Measurements from ENCODE around the gene AKNAD1. TPM values are rescaled to one million over a fixed set of nuclear protein-coding genes. Genes with fewer than 3 reads are reported as not detected.

The AKNAD1 gene
- total RNA-seq, result not detected
- polyA plus RNA-seq, result not detected

GRCh38 chr1:108856994-108857393 lies at the start of gene AKNAD1:
Gene AKNAD1, minus strand, starts transcription at chr1:108857094. Its CDS starts 4,430 bp downstream, at chr1:108852664.
- DNase-seq, result no peak
- Mint-ChIP-seq H3K4me1 (peaks cover 2 to 7% (median 6%) of the 10 kb centered on the region in 4 donors), H3K27ac (no peak within 1 kb of the TSS), H3K9me3 (peaks cover 0 to 2% (median 0%) of the 10 kb centered on the region in 8 donors), H3K27me3 (peaks cover 10 to 20% of the 10 kb centered on the region in 2 donors), H3K36me3 (no peaks in the 10 kb centered on the region), H3K4me3 (peak within 1 kb of the TSS in 1 of 8 donors; percentile 0)
- H3K4me3 ChIP-seq (ENCODE audit: low read length in 2 of 2), result no peak within 1 kb of the TSS
- H3K27ac ChIP-seq (ENCODE audit: low read depth, low read length), result no peak within 1 kb of the TSS
- H3K27me3 ChIP-seq (ENCODE audit: insufficient read depth, low read length), result no peaks in the 10 kb centered on the region
- H3K4me1 ChIP-seq (ENCODE audit: insufficient read depth, low read length), result peaks cover 7% of the 10 kb centered on the region
- no peaks in the 10 kb centered on the region for H3K9me3 ChIP-seq (ENCODE audit: control insufficient read depth in 1 of 2, low read length in 2 of 2)
- ChIA-PET POLR2A (ENCODE audit: partially characterized antibody) (no interaction called here), CTCF (ENCODE audit: partially characterized antibody) (interaction anchor here (1.6 kb wide), 1 partner anchor 28 kb away, joined by 7 read pairs; no protein-coding TSS in a partner anchor)
- intact Hi-C loops (cut with micrococcal nuclease), result no loop called here
- no peaks in the 10 kb centered on the region for H3K36me3 ChIP-seq (ENCODE audit: insufficient read depth, low read length)

- H3K9me3 ChIP-seq (ENCODE audit: control insufficient read depth in 1 of 2, low read length in 2 of 2), result no peaks in the 10 kb centered on the region
- H3K4me3 Mint-ChIP-seq, result no peak overlapping the region
- no peak overlapping the region for H3K4me3 ChIP-seq (ENCODE audit: low read length in 2 of 2)
- H3K27ac Mint-ChIP-seq, result no peak overlapping the region
- peaks cover 0 to 1% (median 0%) of the 10 kb centered on the region in 4 donors for H3K4me1 Mint-ChIP-seq
- no peaks in the 10 kb centered on the region for H3K4me1 ChIP-seq (ENCODE audit: insufficient read depth, low read length)
- CTCF ChIA-PET (ENCODE audit: partially characterized antibody), result interaction anchor here (0.7 to 1.6 kb wide), 4 partner anchors 66 to 209 kb away, joined by 3 to 7 read pairs (median 4); partner anchors contain the start of gene PRPF38B
- no peaks in the 10 kb centered on the region for H3K9me3 Mint-ChIP-seq
- POLR2A ChIA-PET (ENCODE audit: partially characterized antibody), result no interaction called here
- H3K27me3 ChIP-seq (ENCODE audit: insufficient read depth, low read length), result no peaks in the 10 kb centered on the region
- no peaks in the 10 kb centered on the region for H3K27me3 Mint-ChIP-seq
- no peak for DNase-seq
- no peaks in the 10 kb centered on the region for H3K36me3 ChIP-seq (ENCODE audit: insufficient read depth, low read length)
- H3K36me3 Mint-ChIP-seq, result no peaks in the 10 kb centered on the region
- intact Hi-C loops (cut with micrococcal nuclease), result no loop called here
- H3K27ac ChIP-seq (ENCODE audit: low read depth, low read length), result no peak overlapping the region
Measured at GRCh38 chr1:108901106-108901505, 44.2 kb upstream of the AKNAD1 start.

- no peak overlapping the region for H3K4me3 ChIP-seq (ENCODE audit: low read length in 2 of 2)
- no peak overlapping the region for H3K27ac ChIP-seq (ENCODE audit: low read depth, low read length)
- H3K36me3 ChIP-seq (ENCODE audit: insufficient read depth, low read length), result no peaks in the 10 kb centered on the region
- peaks cover 0 to 1% (median 0%) of the 10 kb centered on the region in 4 donors for H3K4me1 Mint-ChIP-seq
- H3K27me3 ChIP-seq (ENCODE audit: insufficient read depth, low read length), result no peaks in the 10 kb centered on the region
- peak overlapping the region in 1 of 7 donors; percentile 38 for H3K27ac Mint-ChIP-seq
- intact Hi-C loops (cut with micrococcal nuclease), result loop anchor here (1.0 to 2.0 kb wide), 4 partner anchors 70 to 337 kb away; partner anchors contain the start of genes EEIG2 and PRPF38B
- H3K4me3 Mint-ChIP-seq, result no peak overlapping the region
- CTCF ChIA-PET (ENCODE audit: partially characterized antibody), result interaction anchor here (0.6 to 6.4 kb wide), 18 partner anchors 8 to 682 kb away, joined by 3 to 238 read pairs (median 4); partner anchors contain the start of gene PRPF38B
- POLR2A ChIA-PET (ENCODE audit: partially characterized antibody), result interaction anchor here (0.8 to 1.8 kb wide), 3 partner anchors 69 to 206 kb away, joined by 3 to 7 read pairs (median 3); partner anchors contain the start of gene PRPF38B
- no peaks in the 10 kb centered on the region for H3K9me3 Mint-ChIP-seq
- DNase-seq, result peak; percentile 43 to 63 (median 55)
- no peaks in the 10 kb centered on the region for H3K27me3 Mint-ChIP-seq
- no peaks in the 10 kb centered on the region for H3K36me3 Mint-ChIP-seq
- no peaks in the 10 kb centered on the region for H3K4me1 ChIP-seq (ENCODE audit: insufficient read depth, low read length)
- no peaks in the 10 kb centered on the region for H3K9me3 ChIP-seq (ENCODE audit: control insufficient read depth in 1 of 2, low read length in 2 of 2)
Measured at GRCh38 chr1:108897865-108898720, 41.2 kb upstream of the AKNAD1 start.

GRCh38 chr1:108896146-108897145 lies 39.6 kb upstream of the AKNAD1 start:
- intact Hi-C loops (cut with micrococcal nuclease), result no loop called here
- ChIA-PET CTCF (ENCODE audit: partially characterized antibody) (interaction anchor here (0.7 to 6.4 kb wide), 16 partner anchors 8 to 280 kb away, joined by 3 to 238 read pairs (median 4); partner anchors contain the start of gene PRPF38B), POLR2A (ENCODE audit: partially characterized antibody) (interaction anchor here (0.7 to 1.8 kb wide), 2 partner anchors 194 to 204 kb away, joined by 3 to 7 read pairs; partner anchors contain the start of gene TMEM167B)
- H3K4me1 Mint-ChIP-seq, result peaks cover 0 to 1% (median 0%) of the 10 kb centered on the region in 4 donors
- Histone ChIP-seq H3K27ac (ENCODE audit: low read depth, low read length) (no peak overlapping the region), H3K9me3 (ENCODE audit: control insufficient read depth in 1 of 2, low read length in 2 of 2) (no peaks in the 10 kb centered on the region), H3K36me3 (ENCODE audit: insufficient read depth, low read length) (no peaks in the 10 kb centered on the region), H3K4me1 (ENCODE audit: insufficient read depth, low read length) (no peaks in the 10 kb centered on the region), H3K4me3 (ENCODE audit: low read length in 2 of 2) (no peak overlapping the region), H3K27me3 (ENCODE audit: insufficient read depth, low read length) (no peaks in the 10 kb centered on the region)
- no peaks in the 10 kb centered on the region for H3K9me3 Mint-ChIP-seq
- no peak overlapping the region for H3K4me3 Mint-ChIP-seq
- no peaks in the 10 kb centered on the region for H3K27me3 Mint-ChIP-seq
- H3K27ac Mint-ChIP-seq, result no peak overlapping the region
- DNase-seq, result no peak
- no peaks in the 10 kb centered on the region for H3K36me3 Mint-ChIP-seq

GRCh38 chr1:108893141-108893530 lies 36.2 kb upstream of the AKNAD1 start:
- intact Hi-C loops (cut with micrococcal nuclease), result no loop called here
- H3K27me3 ChIP-seq (ENCODE audit: insufficient read depth, low read length), result no peaks in the 10 kb centered on the region
- no peaks in the 10 kb centered on the region for H3K27me3 Mint-ChIP-seq
- no peak overlapping the region for H3K4me3 ChIP-seq (ENCODE audit: low read length in 2 of 2)
- H3K4me3 Mint-ChIP-seq, result no peak overlapping the region
- no peaks in the 10 kb centered on the region for H3K4me1 ChIP-seq (ENCODE audit: insufficient read depth, low read length)
- H3K36me3 Mint-ChIP-seq, result no peaks in the 10 kb centered on the region
- H3K9me3 ChIP-seq (ENCODE audit: control insufficient read depth in 1 of 2, low read length in 2 of 2), result no peaks in the 10 kb centered on the region
- no peaks in the 10 kb centered on the region for H3K36me3 ChIP-seq (ENCODE audit: insufficient read depth, low read length)
- H3K27ac Mint-ChIP-seq, result no peak overlapping the region
- H3K9me3 Mint-ChIP-seq, result no peaks in the 10 kb centered on the region
- CTCF ChIA-PET (ENCODE audit: partially characterized antibody), result interaction anchor here (1.3 to 2.8 kb wide), 2 partner anchors 64 to 66 kb away, joined by 3 to 18 read pairs; no protein-coding TSS in a partner anchor
- DNase-seq, result no peak
- H3K27ac ChIP-seq (ENCODE audit: low read depth, low read length), result no peak overlapping the region
- peaks cover 0 to 1% (median 0%) of the 10 kb centered on the region in 4 donors for H3K4me1 Mint-ChIP-seq
- POLR2A ChIA-PET (ENCODE audit: partially characterized antibody), result no interaction called here

- Histone ChIP-seq H3K27me3 (ENCODE audit: insufficient read depth, low read length) (no peaks in the 10 kb centered on the region), H3K27ac (ENCODE audit: low read depth, low read length) (no peak overlapping the region), H3K9me3 (ENCODE audit: control insufficient read depth in 1 of 2, low read length in 2 of 2) (no peaks in the 10 kb centered on the region), H3K36me3 (ENCODE audit: insufficient read depth, low read length) (no peaks in the 10 kb centered on the region), H3K4me1 (ENCODE audit: insufficient read depth, low read length) (no peaks in the 10 kb centered on the region), H3K4me3 (ENCODE audit: low read length in 2 of 2) (no peak overlapping the region)
- intact Hi-C loops (cut with micrococcal nuclease), result no loop called here
- H3K36me3 Mint-ChIP-seq, result no peaks in the 10 kb centered on the region
- no peaks in the 10 kb centered on the region for H3K4me1 Mint-ChIP-seq
- CTCF ChIA-PET (ENCODE audit: partially characterized antibody), result interaction anchor here (1.3 to 2.8 kb wide), 2 partner anchors 64 to 66 kb away, joined by 3 to 18 read pairs; no protein-coding TSS in a partner anchor
- H3K9me3 Mint-ChIP-seq, result no peaks in the 10 kb centered on the region
- DNase-seq, result no peak
- H3K27ac Mint-ChIP-seq, result no peak overlapping the region
- H3K27me3 Mint-ChIP-seq, result no peaks in the 10 kb centered on the region
- POLR2A ChIA-PET (ENCODE audit: partially characterized antibody), result no interaction called here
- no peak overlapping the region for H3K4me3 Mint-ChIP-seq
Measured at GRCh38 chr1:108892356-108893140, 35.7 kb upstream of the AKNAD1 start.
